HG02943 (cell line): ENCODE measurements around the gene ARHGEF19.
"Not testable (repeated sequence)": the region's sequence is repeated elsewhere in the genome, so short reads cannot be mapped to it uniquely, and the experiment has no call there.

Experiments
- ATAC-seq: cut with Tn5 transposase; IDR thresholded peaks from one replicate; pipeline ENCODE4 v1.9.1; 2021; ENCODE audit warnings: mild to moderate bottlenecking, low read depth, moderate library complexity; ENCODE audit not compliant: unreplicated experiment

ARHGEF19 gene

GRCh38 chr1:16212251-16212961 lies at the start of gene ARHGEF19:
Gene ARHGEF19, minus strand, starts transcription at chr1:16212652. Its CDS starts 3,598 bp downstream, at chr1:16209054.
- ATAC-seq, result no peak

- ATAC-seq, result no peak
Measured at GRCh38 chr1:16262067-16262466, 49.6 kb upstream of the ARHGEF19 start.

GRCh38 chr1:16260814-16261213 lies 48.4 kb upstream of the ARHGEF19 start:
- no peak for ATAC-seq

GRCh38 chr1:16258591-16259135 lies 46.2 kb upstream of the ARHGEF19 start:
- ATAC-seq, result no peak

GRCh38 chr1:16257968-16258367 lies 45.5 kb upstream of the ARHGEF19 start:
- no peak for ATAC-seq

- ATAC-seq, result not testable (repeated sequence)
Measured at GRCh38 chr1:16257556-16257955, 45.1 kb upstream of the ARHGEF19 start.

GRCh38 chr1:16256478-16256877 lies 44.0 kb upstream of the ARHGEF19 start:
- no peak for ATAC-seq

- no peak for ATAC-seq
Measured at GRCh38 chr1:16254263-16254928, 41.9 kb upstream of the ARHGEF19 start.

GRCh38 chr1:16253332-16253922 lies 41.0 kb upstream of the ARHGEF19 start:
- ATAC-seq, result no peak

GRCh38 chr1:16252912-16253311 lies 40.5 kb upstream of the ARHGEF19 start:
- no peak for ATAC-seq

- no peak for ATAC-seq
Measured at GRCh38 chr1:16251381-16251780, 38.9 kb upstream of the ARHGEF19 start.

GRCh38 chr1:16250524-16251251 lies 38.2 kb upstream of the ARHGEF19 start:
- no peak for ATAC-seq

GRCh38 chr1:16249596-16250241 lies 37.3 kb upstream of the ARHGEF19 start:
- no peak for ATAC-seq

GRCh38 chr1:16248603-16249516 lies 36.4 kb upstream of the ARHGEF19 start:
- no peak for ATAC-seq

GRCh38 chr1:16248007-16248436 lies 35.6 kb upstream of the ARHGEF19 start:
- no peak for ATAC-seq

GRCh38 chr1:16247441-16247840 lies 35.0 kb upstream of the ARHGEF19 start:
- ATAC-seq, result no peak

- ATAC-seq, result no peak
Measured at GRCh38 chr1:16246961-16247360, 34.5 kb upstream of the ARHGEF19 start.

GRCh38 chr1:16246239-16246638 lies 33.8 kb upstream of the ARHGEF19 start:
- ATAC-seq, result not testable (repeated sequence)
